Measurements from ENCODE around the gene VMP1. TPM values are rescaled to one million over a fixed set of nuclear protein-coding genes. Genes with fewer than 3 reads are reported as not detected.

The VMP1 gene
- total RNA-seq, 1 experiment from 2014 or later = 277 TPM

GRCh38 chr17:59745040-59745439, 37.6 kb downstream of the VMP1 start:
- POLR2A ChIA-PET (ENCODE audit: unreplicated experiment) = interaction anchor here (0.6 kb wide), 1 partner anchor 128 kb away, joined by 4 read pairs; no protein-coding TSS in a partner anchor

GRCh38 chr17:59746849-59747445, 39.5 kb downstream of the VMP1 start:
- ATAC-seq (peak; percentile 82), DNase-seq (peak; percentile 77)
- no peaks in the 10 kb centered on the region for H3K9me3 ChIP-seq (ENCODE audit: low read length)
- H3K79me2 ChIP-seq (ENCODE audit: low read length) = no peaks in the 10 kb centered on the region
- no peaks in the 10 kb centered on the region for H3K27me3 ChIP-seq (ENCODE audit: low read length)
- BruUV-seq (replicated peaks) = no TSS peak
- no peak overlapping the region for H3K9ac ChIP-seq (ENCODE audit: low read length)
- CTCF ChIA-PET = interaction anchor here (0.5 to 2.0 kb wide), 4 partner anchors 22 to 122 kb away, joined by 3 to 11 read pairs (median 4); no protein-coding TSS in a partner anchor
- POLR2A ChIA-PET (ENCODE audit: unreplicated experiment) = interaction anchor here (0.6 kb wide), 1 partner anchor 97 kb away, joined by 5 read pairs; no protein-coding TSS in a partner anchor
- no peak overlapping the region for H2AFZ ChIP-seq (ENCODE audit: low read length)
- no peaks in the 10 kb centered on the region; the same call in 1 of the 2 replicates for H3K36me3 ChIP-seq (ENCODE audit: low read depth, low read length)
- no peaks in the 10 kb centered on the region for H3K9me2 ChIP-seq (replicated peaks; ENCODE audit: low read length)
- TF ChIP-seq CTCF (conservative IDR thresholded peaks at IDR 0.05; ENCODE audit: low read depth, low read length) (peak; percentile 94), EZH2 (IDR thresholded peaks at IDR 0.05; ENCODE audit: low read length, unreplicated experiment) (no peak)
- no peak overlapping the region for H3K27ac ChIP-seq (ENCODE audit: low read length)
- H4K20me1 ChIP-seq (ENCODE audit: low read length) = no peaks in the 10 kb centered on the region
- intact Hi-C loops (cut with micrococcal nuclease) = loop anchor here (1.0 kb wide), 1 partner anchor 112 kb away; no protein-coding TSS in a partner anchor
- H3F3A ChIP-seq (ENCODE audit: low read length, unreplicated experiment) = peaks cover 4% of the 10 kb centered on the region
- H3K4me2 ChIP-seq (ENCODE audit: low read length) = no peak overlapping the region
- H3K4me3 ChIP-seq (ENCODE audit: low read length) = no peak overlapping the region
- H3K4me1 ChIP-seq (ENCODE audit: insufficient read depth, low read length) = no peaks in the 10 kb centered on the region

More at GRCh38 chr17:59745040-59745439, 37.6 kb downstream of the VMP1 start:
- no TSS peak for BruUV-seq (replicated peaks)
- no peak for TF ChIP-seq EZH2 (IDR thresholded peaks at IDR 0.05; ENCODE audit: low read length, unreplicated experiment)
- TF ChIP-seq CTCF (conservative IDR thresholded peaks at IDR 0.05; ENCODE audit: low read depth, low read length) = no peak
- TF ChIP-seq EZH2phosphoT487 (IDR thresholded peaks at IDR 0.05; ENCODE audit: borderline replicate concordance, low read length) = no peak
- H2AFZ ChIP-seq (ENCODE audit: low read length) = no peak overlapping the region
- ATAC-seq (no peak), DNase-seq (no peak)
- H3K27me3 ChIP-seq (ENCODE audit: low read length) = no peaks in the 10 kb centered on the region
- no peak overlapping the region for H3K4me2 ChIP-seq (ENCODE audit: low read length)
- H3K36me3 ChIP-seq (ENCODE audit: low read depth, low read length) = no peaks in the 10 kb centered on the region; the same call in 1 of the 2 replicates
- no peak overlapping the region for H3K27ac ChIP-seq (ENCODE audit: low read length)
- intact Hi-C loops (cut with micrococcal nuclease) = no loop called here
- no peak overlapping the region for H3K9ac ChIP-seq (ENCODE audit: low read length)
- peaks cover 4% of the 10 kb centered on the region for H3F3A ChIP-seq (ENCODE audit: low read length, unreplicated experiment)
- no peaks in the 10 kb centered on the region for H3K9me3 ChIP-seq (ENCODE audit: low read length)
- H3K79me2 ChIP-seq (ENCODE audit: low read length) = no peaks in the 10 kb centered on the region
- no peaks in the 10 kb centered on the region for H4K20me1 ChIP-seq (ENCODE audit: low read length)
- CTCF ChIA-PET = interaction anchor here (1.6 kb wide), 1 partner anchor 114 kb away, joined by 4 read pairs; no protein-coding TSS in a partner anchor
- H3K9me2 ChIP-seq (replicated peaks; ENCODE audit: low read length) = no peaks in the 10 kb centered on the region
- no peaks in the 10 kb centered on the region for H3K4me1 ChIP-seq (ENCODE audit: insufficient read depth, low read length)
- H3K4me3 ChIP-seq (ENCODE audit: low read length) = no peak overlapping the region

- intact Hi-C loops (cut with micrococcal nuclease) = no loop called here
- Histone ChIP-seq H2AFZ (ENCODE audit: low read length) (no peak overlapping the region), H3K36me3 (ENCODE audit: low read depth, low read length) (no peaks in the 10 kb centered on the region; the same call in 1 of the 2 replicates), H3K27me3 (ENCODE audit: low read length) (no peaks in the 10 kb centered on the region), H3K27ac (ENCODE audit: low read length) (no peak overlapping the region), H3K4me3 (ENCODE audit: low read length) (no peak overlapping the region), H3K9me2 (replicated peaks; ENCODE audit: low read length) (no peaks in the 10 kb centered on the region), H3K9me3 (ENCODE audit: low read length) (no peaks in the 10 kb centered on the region), H4K20me1 (ENCODE audit: low read length) (no peaks in the 10 kb centered on the region), H3K4me1 (ENCODE audit: insufficient read depth, low read length) (peaks cover 6% of the 10 kb centered on the region), H3F3A (ENCODE audit: low read length, unreplicated experiment) (peaks cover 5% of the 10 kb centered on the region), H3K4me2 (ENCODE audit: low read length) (no peak overlapping the region), H3K79me2 (ENCODE audit: low read length) (peaks cover under 1% of the 10 kb centered on the region; the same call in 1 of the 2 replicates), H3K9ac (ENCODE audit: low read length) (no peak overlapping the region)
- ChIA-PET POLR2A (ENCODE audit: unreplicated experiment) (no interaction called here), CTCF (interaction anchor here (2.0 kb wide), 1 partner anchor 111 kb away, joined by 11 read pairs; no protein-coding TSS in a partner anchor)
- DNase-seq (no peak), ATAC-seq (no peak)
- no peak for TF ChIP-seq EZH2phosphoT487 (IDR thresholded peaks at IDR 0.05; ENCODE audit: borderline replicate concordance, low read length)
- TF ChIP-seq CTCF (conservative IDR thresholded peaks at IDR 0.05; ENCODE audit: low read depth, low read length) = no peak
- TF ChIP-seq EZH2 (IDR thresholded peaks at IDR 0.05; ENCODE audit: low read length, unreplicated experiment) = no peak
- BruUV-seq (replicated peaks) = no TSS peak
Measured at GRCh38 chr17:59748591-59748990, 41.1 kb downstream of the VMP1 start.
